Liver (tissue), 9 donors: Measurements from ENCODE around the gene GNG7. TPM values are rescaled to one million over a fixed set of nuclear protein-coding genes. Genes with fewer than 3 reads are reported as not detected.

Experiments
- DNase-seq: peaks from one replicate; pipeline ENCODE4 v3.0.0-alpha.2; 2017; ENCODE audit warnings: low spot score
- H3K27ac ChIP-seq, 2 donors: one replicate each; pipeline ENCODE4 v1.7.0; 2013; ENCODE audit warnings: inconsistent platforms in 2 of 2, low read length in 2 of 2, control low read depth in 1 of 2, low read depth in 1 of 2, mild to moderate bottlenecking in 1 of 2
- H3K27me3 ChIP-seq, 4 donors: one replicate each; pipeline versions ENCODE4 v1.6.1 to v1.7.0; 2013; ENCODE audit warnings: low read length in 3 of 4, inconsistent platforms in 1 of 4, mild to moderate bottlenecking in 1 of 4, moderate library complexity in 1 of 4; ENCODE audit not compliant: control insufficient read depth in 4 of 4, insufficient read depth in 4 of 4
- H3K36me3 ChIP-seq, 4 donors: one replicate each; pipeline versions ENCODE4 v1.6.1 to v1.7.0; 2013; ENCODE audit warnings: low read length in 3 of 4, mild to moderate bottlenecking in 3 of 4, low read depth in 1 of 4, moderate library complexity in 1 of 4; ENCODE audit not compliant: control insufficient read depth in 4 of 4, insufficient read depth in 3 of 4
- H3K4me1 ChIP-seq, 4 donors: one replicate each; pipeline versions ENCODE4 v1.6.1 to v1.7.0; 2013; ENCODE audit warnings: low read length in 3 of 4, mild to moderate bottlenecking in 3 of 4, moderate library complexity in 1 of 4; ENCODE audit not compliant: control insufficient read depth in 4 of 4, insufficient read depth in 4 of 4
- H3K4me3 ChIP-seq, 3 donors: one replicate each; pipeline versions ENCODE4 v1.6.1 to v1.7.0; 2013; ENCODE audit warnings: low read length in 3 of 3, control low read depth in 1 of 3, low read depth in 1 of 3, mild to moderate bottlenecking in 1 of 3
- H3K9ac ChIP-seq, 2 donors: one replicate each; pipeline ENCODE4 v1.7.0; 2013; ENCODE audit warnings: low read length in 2 of 2, mild to moderate bottlenecking in 2 of 2, moderate library complexity in 2 of 2, control low read depth in 1 of 2, low read depth in 1 of 2
- H3K9me3 ChIP-seq, 4 donors: one replicate each; pipeline versions ENCODE4 v1.6.1 to v1.7.0; 2013; ENCODE audit warnings: low read length in 3 of 4; ENCODE audit not compliant: control insufficient read depth in 4 of 4
- EGR1 ChIP-seq, 2 donors: IDR thresholded peaks; 2 replicates each; pipeline ENCODE4 v1.6.1; 2016 to 2018; ENCODE audit warnings: antibody characterized with exemption in 2 of 2, low read depth in 2 of 2
- FOXA1 ChIP-seq: IDR thresholded peaks from 2 replicates; pipeline ENCODE4 v1.6.1; 2016; ENCODE audit warnings: antibody characterized with exemption
- FOXA2 ChIP-seq: IDR thresholded peaks from 2 replicates; pipeline ENCODE4 v1.6.1; 2016; ENCODE audit warnings: antibody characterized with exemption
- GABPA ChIP-seq, 2 donors: IDR thresholded peaks in 1 of 2; conservative IDR thresholded peaks in 1 of 2; 2 replicates each; pipeline ENCODE4 v1.6.1; 2016; ENCODE audit warnings: antibody characterized with exemption in 2 of 2, mild to moderate bottlenecking in 1 of 2, moderate library complexity in 1 of 2
- HNF4A ChIP-seq, 2 donors: conservative IDR thresholded peaks; 2 replicates each; pipeline ENCODE4 v1.6.1; 2016; ENCODE audit warnings: antibody characterized with exemption in 2 of 2, mild to moderate bottlenecking in 2 of 2
- HNF4G ChIP-seq: IDR thresholded peaks from 2 replicates; pipeline ENCODE4 v1.6.1; 2016; ENCODE audit warnings: antibody characterized with exemption
- JUND ChIP-seq, 2 donors: IDR thresholded peaks; 2 replicates each; pipeline ENCODE4 v1.6.1; 2016; ENCODE audit warnings: antibody characterized with exemption in 2 of 2
- NR2F2 ChIP-seq: IDR thresholded peaks from 2 replicates; pipeline ENCODE4 v1.6.1; 2016; ENCODE audit warnings: antibody characterized with exemption
- RAD21 ChIP-seq, 2 donors: IDR thresholded peaks; 2 replicates each; pipeline ENCODE4 v1.6.1; 2016; ENCODE audit warnings: antibody characterized with exemption in 2 of 2, mild to moderate bottlenecking in 2 of 2
- RXRA ChIP-seq, 2 donors: IDR thresholded peaks; 2 replicates each; pipeline ENCODE4 v1.6.1; 2017 to 2018; ENCODE audit warnings: antibody characterized with exemption in 2 of 2, mild to moderate bottlenecking in 1 of 2
- SP1 ChIP-seq: IDR thresholded peaks from 2 replicates; pipeline ENCODE4 v1.6.1; 2018; ENCODE audit warnings: antibody characterized with exemption, mild to moderate bottlenecking
- TAF1 ChIP-seq: conservative IDR thresholded peaks from 2 replicates; pipeline ENCODE4 v1.6.1; 2016; ENCODE audit warnings: antibody characterized with exemption, mild to moderate bottlenecking
- WGBS: extraction: QIAGEN DNeasy Blood & Tissue Kit; methylation state at CpG from one replicate; pipeline ENCODE4 v1.1.7; 2013; 5-methylcytosine and 5-hydroxymethylcytosine counted together
- polyA plus RNA-seq, 2 donors: library from polyadenylated mRNA; stranded (reverse) in 1 of 2; unstranded in 1 of 2; fragments of 200-250 nt in 1 of 2; fragments of >200 nt in 1 of 2; fragmentation: Nextera tagmentation in 1 of 2; extraction: Ambion mirVana in 1 of 2; gene quantifications; one replicate each; pipeline versions ENCODE4 v1.2.1 to v1.2.3, GENCODE V29; 2013 to 2015
- total RNA-seq, 2 donors: library from RNA; depleted of rRNA; stranded (reverse); fragments of >200 nt; gene quantifications; one replicate each; pipeline ENCODE4 v1.2.3, GENCODE V29; 2014
- TF ChIP-seq, protein P1 (sequence below): IDR thresholded peaks from 2 replicates; pipeline ENCODE4 v1.6.1; 2016; ENCODE audit warnings: antibody characterized with exemption
- TF ChIP-seq, protein P2 (sequence below): IDR thresholded peaks from 2 replicates; pipeline ENCODE4 v1.6.1; 2016; ENCODE audit warnings: antibody characterized with exemption
- TF ChIP-seq, protein P3 (sequence below): IDR thresholded peaks from 2 replicates; pipeline ENCODE4 v1.6.1; 2016; ENCODE audit warnings: antibody characterized with exemption, mild to moderate bottlenecking
- TF ChIP-seq, protein P4 (sequence below): IDR thresholded peaks from 2 replicates; pipeline ENCODE4 v1.6.1; 2016; ENCODE audit warnings: antibody characterized with exemption
- TF ChIP-seq, protein P5 (sequence below): fragments of 150-350 bp; IDR thresholded peaks from 2 replicates; pipeline ENCODE4 v1.5.1; 2017; ENCODE audit warnings: improper control_type of control experiment, low read depth, low read length; ENCODE audit not compliant: missing input control
- donor health status: healthy.
- donor health status: healthy.
- donor health status: healthy.
- donor health status: healthy.
- donor health status: healthy.

GNG7 gene
- total and polyA plus RNA-seq, 4 donors = 0.75 to 1.9 (median 1.1) TPM

DNA sequence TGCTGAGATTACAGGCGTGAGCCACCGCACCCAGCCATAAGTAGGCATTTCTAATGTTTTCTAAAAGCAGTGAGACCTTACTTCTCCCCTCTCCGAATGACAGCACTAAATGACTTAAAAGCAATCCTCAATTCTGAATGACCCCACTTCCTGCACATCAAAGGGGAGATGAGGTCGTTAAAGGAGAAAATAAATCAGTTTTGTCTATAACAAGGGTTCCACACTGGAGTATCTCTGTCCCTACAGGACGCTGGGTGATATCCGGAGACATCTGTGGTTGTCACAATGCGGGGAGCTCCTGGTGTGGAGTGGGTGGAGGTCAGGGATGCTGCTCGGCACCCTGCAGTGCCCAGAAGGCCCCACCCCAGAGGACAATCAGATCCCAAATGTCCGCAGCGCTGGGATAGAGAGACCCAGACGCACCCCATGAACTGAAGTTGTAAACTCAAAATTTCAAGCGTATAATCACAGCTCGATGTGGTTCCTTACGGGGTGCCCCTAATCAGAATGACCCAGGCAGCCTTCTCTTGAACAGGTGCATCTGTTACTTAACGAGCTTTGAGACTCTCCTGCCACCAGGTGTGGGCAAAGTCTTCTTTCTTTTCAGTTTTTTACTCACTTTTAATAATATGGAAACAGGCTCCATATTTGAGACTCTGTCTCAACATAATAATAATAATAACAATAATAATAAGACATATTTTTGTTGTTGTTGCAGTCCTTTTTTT is 2.9 kb downstream of the GNG7 start:
- H3K27me3 ChIP-seq = no peaks in the 10 kb centered on the region
- no peak overlapping the region for H3K27ac ChIP-seq
- H3K4me1 ChIP-seq = peaks cover 2 to 7% (median 4%) of the 10 kb centered on the region in 4 donors
- H3K9me3 ChIP-seq = no peaks in the 10 kb centered on the region
- H3K36me3 ChIP-seq = no peaks in the 10 kb centered on the region
- WGBS = 87% methylated on average over 15 of the region's 15 CpGs
- no peak overlapping the region for H3K4me3 ChIP-seq
- TF ChIP-seq TAF1 = no peak
- TF ChIP-seq, protein P1, sequence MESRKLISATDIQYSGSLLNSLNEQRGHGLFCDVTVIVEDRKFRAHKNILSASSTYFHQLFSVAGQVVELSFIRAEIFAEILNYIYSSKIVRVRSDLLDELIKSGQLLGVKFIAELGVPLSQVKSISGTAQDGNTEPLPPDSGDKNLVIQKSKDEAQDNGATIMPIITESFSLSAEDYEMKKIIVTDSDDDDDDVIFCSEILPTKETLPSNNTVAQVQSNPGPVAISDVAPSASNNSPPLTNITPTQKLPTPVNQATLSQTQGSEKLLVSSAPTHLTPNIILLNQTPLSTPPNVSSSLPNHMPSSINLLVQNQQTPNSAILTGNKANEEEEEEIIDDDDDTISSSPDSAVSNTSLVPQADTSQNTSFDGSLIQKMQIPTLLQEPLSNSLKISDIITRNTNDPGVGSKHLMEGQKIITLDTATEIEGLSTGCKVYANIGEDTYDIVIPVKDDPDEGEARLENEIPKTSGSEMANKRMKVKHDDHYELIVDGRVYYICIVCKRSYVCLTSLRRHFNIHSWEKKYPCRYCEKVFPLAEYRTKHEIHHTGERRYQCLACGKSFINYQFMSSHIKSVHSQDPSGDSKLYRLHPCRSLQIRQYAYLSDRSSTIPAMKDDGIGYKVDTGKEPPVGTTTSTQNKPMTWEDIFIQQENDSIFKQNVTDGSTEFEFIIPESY = no peak
- no peak for DNase-seq
- no peak overlapping the region for H3K9ac ChIP-seq

DNA sequence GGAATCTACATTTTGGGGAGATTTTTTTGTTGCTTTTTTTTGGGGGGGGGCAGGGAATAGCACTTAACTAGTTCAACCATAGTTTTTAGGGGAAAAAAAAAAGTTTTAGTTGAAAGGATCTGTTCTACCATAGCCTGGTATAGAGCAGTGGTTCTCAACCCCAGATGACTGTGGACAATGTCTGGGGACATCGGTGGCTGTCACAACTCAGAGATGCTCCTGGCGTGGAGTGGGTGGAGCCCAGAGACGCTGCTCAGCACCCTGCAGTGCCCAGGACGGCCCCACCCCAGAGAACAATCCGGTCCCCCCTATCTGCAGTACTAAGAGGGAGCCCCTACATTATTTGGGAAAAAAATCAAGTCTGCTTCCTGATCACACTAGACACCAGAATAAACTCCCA is 8.3 kb downstream of the GNG7 start:
- no peak overlapping the region for H3K4me3 ChIP-seq
- H3K9me3 ChIP-seq = no peaks in the 10 kb centered on the region
- DNase-seq = no peak
- H3K36me3 ChIP-seq = no peaks in the 10 kb centered on the region
- 80% methylated on average over 5 of the region's 5 CpGs for WGBS
- H3K27me3 ChIP-seq = no peaks in the 10 kb centered on the region
- TF ChIP-seq, protein P2, sequence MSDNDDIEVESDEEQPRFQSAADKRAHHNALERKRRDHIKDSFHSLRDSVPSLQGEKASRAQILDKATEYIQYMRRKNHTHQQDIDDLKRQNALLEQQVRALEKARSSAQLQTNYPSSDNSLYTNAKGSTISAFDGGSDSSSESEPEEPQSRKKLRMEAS = no peak
- TF ChIP-seq EGR1 (IDR thresholded peaks at IDR 0.05; ENCODE audit: low read depth in 2 of 2) (no peak), NR2F2 (no peak), RAD21 (IDR thresholded peaks at IDR 0.05) (no peak), FOXA1 (no peak), TAF1 (no peak), FOXA2 (no peak), SP1 (no peak), RXRA (IDR thresholded peaks at IDR 0.05) (no peak), HNF4G (no peak), HNF4A (conservative IDR thresholded peaks at IDR 0.05) (no peak), GABPA (IDR thresholded peaks at IDR 0.05 in 1 of 2, conservative IDR thresholded peaks at IDR 0.05 in 1 of 2) (no peak), JUND (IDR thresholded peaks at IDR 0.05) (no peak)
- TF ChIP-seq, protein P3, sequence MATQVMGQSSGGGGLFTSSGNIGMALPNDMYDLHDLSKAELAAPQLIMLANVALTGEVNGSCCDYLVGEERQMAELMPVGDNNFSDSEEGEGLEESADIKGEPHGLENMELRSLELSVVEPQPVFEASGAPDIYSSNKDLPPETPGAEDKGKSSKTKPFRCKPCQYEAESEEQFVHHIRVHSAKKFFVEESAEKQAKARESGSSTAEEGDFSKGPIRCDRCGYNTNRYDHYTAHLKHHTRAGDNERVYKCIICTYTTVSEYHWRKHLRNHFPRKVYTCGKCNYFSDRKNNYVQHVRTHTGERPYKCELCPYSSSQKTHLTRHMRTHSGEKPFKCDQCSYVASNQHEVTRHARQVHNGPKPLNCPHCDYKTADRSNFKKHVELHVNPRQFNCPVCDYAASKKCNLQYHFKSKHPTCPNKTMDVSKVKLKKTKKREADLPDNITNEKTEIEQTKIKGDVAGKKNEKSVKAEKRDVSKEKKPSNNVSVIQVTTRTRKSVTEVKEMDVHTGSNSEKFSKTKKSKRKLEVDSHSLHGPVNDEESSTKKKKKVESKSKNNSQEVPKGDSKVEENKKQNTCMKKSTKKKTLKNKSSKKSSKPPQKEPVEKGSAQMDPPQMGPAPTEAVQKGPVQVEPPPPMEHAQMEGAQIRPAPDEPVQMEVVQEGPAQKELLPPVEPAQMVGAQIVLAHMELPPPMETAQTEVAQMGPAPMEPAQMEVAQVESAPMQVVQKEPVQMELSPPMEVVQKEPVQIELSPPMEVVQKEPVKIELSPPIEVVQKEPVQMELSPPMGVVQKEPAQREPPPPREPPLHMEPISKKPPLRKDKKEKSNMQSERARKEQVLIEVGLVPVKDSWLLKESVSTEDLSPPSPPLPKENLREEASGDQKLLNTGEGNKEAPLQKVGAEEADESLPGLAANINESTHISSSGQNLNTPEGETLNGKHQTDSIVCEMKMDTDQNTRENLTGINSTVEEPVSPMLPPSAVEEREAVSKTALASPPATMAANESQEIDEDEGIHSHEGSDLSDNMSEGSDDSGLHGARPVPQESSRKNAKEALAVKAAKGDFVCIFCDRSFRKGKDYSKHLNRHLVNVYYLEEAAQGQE = no peak
- TF ChIP-seq, protein P4, sequence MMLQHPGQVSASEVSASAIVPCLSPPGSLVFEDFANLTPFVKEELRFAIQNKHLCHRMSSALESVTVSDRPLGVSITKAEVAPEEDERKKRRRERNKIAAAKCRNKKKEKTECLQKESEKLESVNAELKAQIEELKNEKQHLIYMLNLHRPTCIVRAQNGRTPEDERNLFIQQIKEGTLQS = no peak
- TF ChIP-seq, protein P5, sequence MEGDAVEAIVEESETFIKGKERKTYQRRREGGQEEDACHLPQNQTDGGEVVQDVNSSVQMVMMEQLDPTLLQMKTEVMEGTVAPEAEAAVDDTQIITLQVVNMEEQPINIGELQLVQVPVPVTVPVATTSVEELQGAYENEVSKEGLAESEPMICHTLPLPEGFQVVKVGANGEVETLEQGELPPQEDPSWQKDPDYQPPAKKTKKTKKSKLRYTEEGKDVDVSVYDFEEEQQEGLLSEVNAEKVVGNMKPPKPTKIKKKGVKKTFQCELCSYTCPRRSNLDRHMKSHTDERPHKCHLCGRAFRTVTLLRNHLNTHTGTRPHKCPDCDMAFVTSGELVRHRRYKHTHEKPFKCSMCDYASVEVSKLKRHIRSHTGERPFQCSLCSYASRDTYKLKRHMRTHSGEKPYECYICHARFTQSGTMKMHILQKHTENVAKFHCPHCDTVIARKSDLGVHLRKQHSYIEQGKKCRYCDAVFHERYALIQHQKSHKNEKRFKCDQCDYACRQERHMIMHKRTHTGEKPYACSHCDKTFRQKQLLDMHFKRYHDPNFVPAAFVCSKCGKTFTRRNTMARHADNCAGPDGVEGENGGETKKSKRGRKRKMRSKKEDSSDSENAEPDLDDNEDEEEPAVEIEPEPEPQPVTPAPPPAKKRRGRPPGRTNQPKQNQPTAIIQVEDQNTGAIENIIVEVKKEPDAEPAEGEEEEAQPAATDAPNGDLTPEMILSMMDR = no peak
- TF ChIP-seq, protein P1 = no peak
- no peak overlapping the region for H3K9ac ChIP-seq
- peaks cover 0 to 3% (median 0%) of the 10 kb centered on the region in 4 donors for H3K4me1 ChIP-seq
- no peak overlapping the region for H3K27ac ChIP-seq
